H1 (cell line): Measurements from ENCODE around the gene RNF168. TPM values are rescaled to one million over a fixed set of nuclear protein-coding genes. Genes with fewer than 3 reads are reported as not detected.
A peak's percentile ranks its signal among the peaks of the same experiment; 100 is the strongest.

Source experiments
- ASH2L ChIP-seq: fragments of 200-600, 300-600 bp; sonication (generic); IDR thresholded peaks from one replicate; pipeline ENCODE4 v1.7.1; 2017; ENCODE audit warnings: low read length
- CBX5 ChIP-seq: fragments of 300-800, 300-1000 bp; sonication (generic); IDR thresholded peaks from 2 replicates; pipeline ENCODE4 v1.7.1; 2016; ENCODE audit warnings: antibody characterized with exemption, low read length, low read depth
- CEBPB ChIP-seq: IDR thresholded peaks from 2 replicates; pipeline ENCODE4 v1.6.1; 2012; ENCODE audit warnings: low read depth, low read length
- CHD1 ChIP-seq: IDR thresholded peaks from 2 replicates; pipeline ENCODE4 v1.6.1; 2012; ENCODE audit warnings: low read depth, low read length, improper control_type of control experiment
- CREB1 ChIP-seq: IDR thresholded peaks from 2 replicates; pipeline ENCODE4 v1.6.1; 2012; ENCODE audit warnings: inconsistent platforms
- EP300 ChIP-seq, 2 experiments: IDR thresholded peaks; 1 replicate in 1 of 2; 2 replicates in 1 of 2; pipeline ENCODE4 v1.6.1; 2011 to 2012; ENCODE audit warnings: low read depth in 2 of 2, low read length in 2 of 2, mild to moderate bottlenecking in 2 of 2, borderline replicate concordance in 1 of 2, inconsistent platforms in 1 of 2, moderate library complexity in 1 of 2
- GTF2F1 ChIP-seq: IDR thresholded peaks from 2 replicates; pipeline ENCODE4 v1.6.1; 2012; ENCODE audit warnings: low read depth, low read length, improper control_type of control experiment, borderline replicate concordance
- HDAC2 ChIP-seq, 2 experiments: fragments of 300-600 bp in 1 of 2; sonication (generic) in 1 of 2; IDR thresholded peaks; 2 replicates each; pipeline ENCODE4 v1.6.1; 2011 to 2012; ENCODE audit warnings: low read depth in 2 of 2, low read length in 2 of 2, mild to moderate bottlenecking in 2 of 2, moderate library complexity in 2 of 2, borderline replicate concordance in 1 of 2, inconsistent platforms in 1 of 2
- HDAC6 ChIP-seq: IDR thresholded peaks from one replicate; pipeline ENCODE4 v1.7.1; 2012; ENCODE audit warnings: low read depth, mild to moderate bottlenecking, inconsistent platforms, low read length, moderate library complexity
- JUND ChIP-seq: IDR thresholded peaks from 2 replicates; pipeline ENCODE4 v1.6.1; 2011; ENCODE audit warnings: mild to moderate bottlenecking, improper control_type of control experiment, low read length
- MAFK ChIP-seq: IDR thresholded peaks from 2 replicates; pipeline ENCODE4 v1.6.1; 2012; ENCODE audit warnings: low read depth, mild to moderate bottlenecking, improper control_type of control experiment, low read length
- MAX ChIP-seq: IDR thresholded peaks from 2 replicates; pipeline ENCODE4 v1.6.1; 2012; ENCODE audit warnings: inconsistent platforms
- PHF8 ChIP-seq: fragments of 200-600 bp; sonication (generic); conservative IDR thresholded peaks from 2 replicates; pipeline ENCODE4 v1.7.1; 2012; ENCODE audit warnings: low read depth, mild to moderate bottlenecking, inconsistent platforms, low read length, moderate library complexity
- POLR2A ChIP-seq, 2 experiments: IDR thresholded peaks; 1 replicate in 1 of 2; 2 replicates in 1 of 2; pipeline ENCODE4 v1.6.1; 2011; ENCODE audit warnings: low read depth in 2 of 2, low read length in 2 of 2, mild to moderate bottlenecking in 2 of 2; ENCODE audit errors: control extremely low read depth in 1 of 2
- POU5F1 ChIP-seq: IDR thresholded peaks from 2 replicates; pipeline ENCODE4 v1.6.1; 2011; ENCODE audit warnings: low read depth, mild to moderate bottlenecking, low read length, moderate library complexity
- RAD21 ChIP-seq, 2 experiments: IDR thresholded peaks in 1 of 2; conservative IDR thresholded peaks in 1 of 2; 2 replicates each; pipeline ENCODE4 v1.6.1; 2011; ENCODE audit warnings: low read depth in 2 of 2, low read length in 2 of 2, improper control_type of control experiment in 1 of 2, inconsistent platforms in 1 of 2, mild to moderate bottlenecking in 1 of 2, moderate library complexity in 1 of 2
- RFX5 ChIP-seq: IDR thresholded peaks from 2 replicates; pipeline ENCODE4 v1.6.1; 2011; ENCODE audit warnings: low read depth, low read length, improper control_type of control experiment, borderline replicate concordance
- SAP30 ChIP-seq: fragments of 300-600 bp; sonication (generic); IDR thresholded peaks from 2 replicates; pipeline ENCODE4 v1.7.1; 2012; ENCODE audit warnings: low read length, moderate library complexity, mild to moderate bottlenecking, inconsistent platforms; ENCODE audit not compliant: insufficient read depth, insufficient replicate concordance
- SP4 ChIP-seq: IDR thresholded peaks from 2 replicates; pipeline ENCODE4 v1.6.1; 2012; ENCODE audit warnings: low read length, inconsistent platforms
- TAF1 ChIP-seq: IDR thresholded peaks from 2 replicates; pipeline ENCODE4 v1.6.1; 2011; ENCODE audit warnings: mild to moderate bottlenecking, low read depth, low read length
- TBP ChIP-seq: IDR thresholded peaks from 2 replicates; pipeline ENCODE4 v1.6.1; 2011; ENCODE audit warnings: low read depth, low read length, improper control_type of control experiment
- YY1 ChIP-seq: IDR thresholded peaks from 2 replicates; pipeline ENCODE4 v1.6.1; 2011; ENCODE audit warnings: low read depth, mild to moderate bottlenecking, low read length
- polyA plus RNA-seq, 7 experiments: library from polyadenylated mRNA; depleted of rRNA in 3 of 7; stranded (reverse) in 5 of 7; unstranded in 2 of 7; fragments of >200 nt in 5 of 7; fragments of 200-250 nt in 2 of 7; gene quantifications; 1 replicate in 5 of 7; 2 replicates in 1 of 7; 4 replicates in 1 of 7; pipeline versions ENCODE4 v1.2.1 to v1.2.3, GENCODE V29; 2011 to 2013; ENCODE audit warnings: missing spikeins in 2 of 7, mixed read lengths in 2 of 7
- total RNA-seq: library from RNA; stranded (reverse); fragmentation: NEBNext Ultra II Directional; extraction: Animal tissue kit (Norgen Biotek cat#: 25700); gene quantifications from 2 replicates; pipeline ENCODE4 v1.2.1, GENCODE V29; 2021
- TF ChIP-seq, protein P1 (sequence below), 3 experiments: IDR thresholded peaks; 1 replicate in 2 of 3; 2 replicates in 1 of 3; pipeline versions ENCODE4 v1.5.1 to v1.6.1; 2011; ENCODE audit warnings: low read length in 3 of 3, mild to moderate bottlenecking in 3 of 3, inconsistent platforms in 2 of 3, low read depth in 1 of 3, moderate library complexity in 1 of 3; ENCODE audit not compliant: insufficient read depth in 1 of 3; ENCODE audit errors: control extremely low read depth in 1 of 3

Gene RNF168
- total and polyA plus RNA-seq, 2 of the 8 experiments (the other 6 are each of a cell fraction or from before 2014, with no cell fraction given): 6.3 to 63.5 TPM

DNA sequence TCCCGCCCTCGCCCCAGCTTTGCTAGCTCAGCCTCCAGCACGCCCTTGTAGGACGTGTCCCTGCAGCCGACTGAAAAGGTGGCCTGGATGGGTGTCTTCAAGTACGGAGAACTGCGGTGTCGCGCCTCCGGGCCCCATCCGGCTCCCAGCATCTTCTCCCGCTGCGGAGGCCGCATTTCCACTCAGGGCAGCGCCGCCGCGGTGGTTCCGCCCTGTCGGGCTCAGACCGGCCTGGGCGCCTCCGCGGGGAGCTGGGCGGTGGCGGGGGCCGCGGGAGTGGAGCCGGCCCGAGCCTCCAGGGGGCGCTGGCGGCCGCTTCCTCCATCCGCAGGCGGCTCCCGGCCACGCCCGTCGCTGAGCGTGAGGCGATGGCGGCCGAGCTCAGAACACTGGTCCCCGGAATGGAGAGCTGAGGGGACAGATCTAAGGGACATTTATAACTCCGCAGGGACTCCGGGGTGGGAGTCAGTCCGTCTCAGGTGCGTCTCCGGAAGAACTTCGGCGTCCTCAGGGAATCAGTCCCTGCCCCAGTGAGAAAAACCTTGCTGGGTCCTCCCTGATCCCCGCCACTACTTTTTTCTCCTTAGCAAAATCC, 25.2 kb upstream of the RNF168 start (continued):
- TF ChIP-seq, protein P1, sequence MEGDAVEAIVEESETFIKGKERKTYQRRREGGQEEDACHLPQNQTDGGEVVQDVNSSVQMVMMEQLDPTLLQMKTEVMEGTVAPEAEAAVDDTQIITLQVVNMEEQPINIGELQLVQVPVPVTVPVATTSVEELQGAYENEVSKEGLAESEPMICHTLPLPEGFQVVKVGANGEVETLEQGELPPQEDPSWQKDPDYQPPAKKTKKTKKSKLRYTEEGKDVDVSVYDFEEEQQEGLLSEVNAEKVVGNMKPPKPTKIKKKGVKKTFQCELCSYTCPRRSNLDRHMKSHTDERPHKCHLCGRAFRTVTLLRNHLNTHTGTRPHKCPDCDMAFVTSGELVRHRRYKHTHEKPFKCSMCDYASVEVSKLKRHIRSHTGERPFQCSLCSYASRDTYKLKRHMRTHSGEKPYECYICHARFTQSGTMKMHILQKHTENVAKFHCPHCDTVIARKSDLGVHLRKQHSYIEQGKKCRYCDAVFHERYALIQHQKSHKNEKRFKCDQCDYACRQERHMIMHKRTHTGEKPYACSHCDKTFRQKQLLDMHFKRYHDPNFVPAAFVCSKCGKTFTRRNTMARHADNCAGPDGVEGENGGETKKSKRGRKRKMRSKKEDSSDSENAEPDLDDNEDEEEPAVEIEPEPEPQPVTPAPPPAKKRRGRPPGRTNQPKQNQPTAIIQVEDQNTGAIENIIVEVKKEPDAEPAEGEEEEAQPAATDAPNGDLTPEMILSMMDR (IDR thresholded peaks at IDR 0.05; ENCODE audit: control extremely low read depth in 1 of 3, insufficient read depth in 1 of 3, low read depth in 1 of 3, low read length in 3 of 3): peak; percentile 74 to 83 (median 78)
- TF ChIP-seq RAD21 (IDR thresholded peaks at IDR 0.05 in 1 of 2, conservative IDR thresholded peaks at IDR 0.05 in 1 of 2; ENCODE audit: low read depth in 2 of 2, low read length in 2 of 2): peak; percentile 59 to 77
- TF ChIP-seq EP300 (IDR thresholded peaks at IDR 0.05; ENCODE audit: borderline replicate concordance in 1 of 2, low read depth in 2 of 2, low read length in 2 of 2): peak in 1 of 2 experiments; percentile 37; a peak in 1 of 3 replicates
- TF ChIP-seq HDAC6: no peak
- TF ChIP-seq YY1: peak; percentile 84
- TF ChIP-seq PHF8: peak; percentile 47; the same call in 1 of the 2 replicates
- no peak for TF ChIP-seq CEBPB
- TF ChIP-seq MAFK: no peak
- peak; percentile 56; the same call in 1 of the 2 replicates for TF ChIP-seq MAX
- TF ChIP-seq SAP30: no peak
- no peak for TF ChIP-seq RFX5
- no peak for TF ChIP-seq CHD1
- peak; percentile 46; the same call in 1 of the 2 replicates for TF ChIP-seq CREB1
- TF ChIP-seq SP4: no peak
- no peak for TF ChIP-seq GTF2F1
- peak; percentile 81 for TF ChIP-seq ASH2L
- TF ChIP-seq POU5F1: no peak
- TF ChIP-seq POLR2A (IDR thresholded peaks at IDR 0.05; ENCODE audit: control extremely low read depth in 1 of 2, low read depth in 2 of 2, low read length in 2 of 2): peak; percentile 12 to 52
- TF ChIP-seq CBX5: no peak
- TF ChIP-seq JUND: no peak
- TF ChIP-seq TAF1: peak; percentile 71
- TF ChIP-seq HDAC2 (IDR thresholded peaks at IDR 0.05; ENCODE audit: borderline replicate concordance in 1 of 2, low read depth in 2 of 2, low read length in 2 of 2): no peak
- TF ChIP-seq TBP: no peak; the same call in 1 of the 2 replicates
